Psoas muscle (tissue), 8 donors: ENCODE measurements around the gene ZBTB8A. TPM values are rescaled to one million over a fixed set of nuclear protein-coding genes. Genes with fewer than 3 reads are reported as not detected.

ENCODE experiments used
- ATAC-seq, 4 donors: fragments of 200-7000 bp; cut with Tn5 transposase; one replicate each; pipeline ENCODE4 v1.9.1; 2020; ENCODE audit warnings: moderate library complexity in 3 of 4, mild to moderate bottlenecking in 2 of 4
- DNase-seq, 2 donors: peaks; one replicate each; pipeline ENCODE4 v3.0.0-alpha.2; 2020
- H3K27ac ChIP-seq: fragments of 200-600 bp; one replicate; pipeline ENCODE4 v1.8.0; 2022
- H3K27me3 ChIP-seq, 3 donors: fragments of 200-600 bp in 1 of 3; one replicate each; pipeline versions ENCODE4 v1.6.1 to v1.8.0; 2013 to 2022; ENCODE audit warnings: low read length in 2 of 3, mild to moderate bottlenecking in 2 of 3, moderate library complexity in 1 of 3; ENCODE audit not compliant: insufficient read depth in 3 of 3
- H3K36me3 ChIP-seq, 2 donors: fragments of 200-600 bp in 1 of 2; one replicate each; pipeline versions ENCODE4 v1.6.1 to v1.8.0; 2013 to 2022; ENCODE audit warnings: low read depth in 1 of 2, mild to moderate bottlenecking in 1 of 2, moderate library complexity in 1 of 2; ENCODE audit not compliant: insufficient read depth in 1 of 2
- H3K4me1 ChIP-seq: fragments of 200-600 bp; one replicate; pipeline ENCODE4 v1.8.0; 2022
- H3K4me3 ChIP-seq: fragments of 200-600 bp; one replicate; pipeline ENCODE4 v1.8.0; 2022; ENCODE audit warnings: mild to moderate bottlenecking
- H3K9me3 ChIP-seq: fragments of 200-600 bp; one replicate; pipeline ENCODE4 v1.8.0; 2022
- WGBS, 3 donors: extraction: QIAGEN DNeasy Blood & Tissue Kit; methylation state at CpG; one replicate each; pipeline versions ENCODE4 v1.1.6 to v1.1.7; 2013; 5-methylcytosine and 5-hydroxymethylcytosine counted together
- intact Hi-C, 2 donors: fragments of 100-400 bp; cut with DNase I; formaldehyde crosslinking; loops; one replicate each; pipeline versions ENCODE4 v1.11.0 to v1.14.2; 2022
- polyA plus RNA-seq, 3 donors: library from polyadenylated mRNA; stranded (reverse); fragments of 200-250 nt; gene quantifications; one replicate each; pipeline ENCODE4 v1.2.3, GENCODE V29; 2013
- total RNA-seq, 4 donors: library from RNA; stranded (reverse); fragmentation: NEBNext Ultra II Directional in 2 of 4; extraction: Animal tissue kit (Norgen Biotek cat#: 25700) in 2 of 4; gene quantifications; one replicate each; pipeline versions ENCODE4 v1.2.1 to v1.2.4, GENCODE V29; 2021 to 2023
- TF ChIP-seq, protein P1 (sequence below): fragments of 200-600 bp; IDR thresholded peaks from one replicate; pipeline ENCODE4 v1.8.0; 2022; ENCODE audit warnings: antibody characterized with exemption
- donor health status: healthy with polysubstance abuse.
- donor health status: DM: no; HTN: no; CAD: no; lungs with moderate emphysema.
- donor health status: Bipolar disorder and iron deficiency.
- donor health status: healthy.
- donor health status: DM: yes; HTN: yes; CAD: no.
- donor health status: DM: no; HTN: no; CAD: no.
- donor health status: DM: no; HTN: no; CAD: no.
- donor health status: DM: yes; HTN: yes; CAD: no.

The ZBTB8A gene
- total and polyA plus RNA-seq, 7 donors = 1.6 to 3.6 (median 2.5) TPM

- 23 to 75% (median 57%) methylated on average over 9 of the region's 9 CpGs for whole genome bisulfite sequencing, 3 donors
- intact Hi-C loops = no loop called here
These were observed 37.4 kb upstream of the ZBTB8A start for GRCh38 chr1:32501865-32502264.

GRCh38 chr1:32503153-32503552, 36.1 kb upstream of the ZBTB8A start:
- Histone ChIP-seq H3K4me3 (no peak overlapping the region), H3K36me3 (no peaks in the 10 kb centered on the region), H3K27me3 (no peaks in the 10 kb centered on the region), H3K9me3 (no peaks in the 10 kb centered on the region), H3K27ac (no peak overlapping the region), H3K4me1 (peaks cover 11% of the 10 kb centered on the region)
- TF ChIP-seq, protein P1, sequence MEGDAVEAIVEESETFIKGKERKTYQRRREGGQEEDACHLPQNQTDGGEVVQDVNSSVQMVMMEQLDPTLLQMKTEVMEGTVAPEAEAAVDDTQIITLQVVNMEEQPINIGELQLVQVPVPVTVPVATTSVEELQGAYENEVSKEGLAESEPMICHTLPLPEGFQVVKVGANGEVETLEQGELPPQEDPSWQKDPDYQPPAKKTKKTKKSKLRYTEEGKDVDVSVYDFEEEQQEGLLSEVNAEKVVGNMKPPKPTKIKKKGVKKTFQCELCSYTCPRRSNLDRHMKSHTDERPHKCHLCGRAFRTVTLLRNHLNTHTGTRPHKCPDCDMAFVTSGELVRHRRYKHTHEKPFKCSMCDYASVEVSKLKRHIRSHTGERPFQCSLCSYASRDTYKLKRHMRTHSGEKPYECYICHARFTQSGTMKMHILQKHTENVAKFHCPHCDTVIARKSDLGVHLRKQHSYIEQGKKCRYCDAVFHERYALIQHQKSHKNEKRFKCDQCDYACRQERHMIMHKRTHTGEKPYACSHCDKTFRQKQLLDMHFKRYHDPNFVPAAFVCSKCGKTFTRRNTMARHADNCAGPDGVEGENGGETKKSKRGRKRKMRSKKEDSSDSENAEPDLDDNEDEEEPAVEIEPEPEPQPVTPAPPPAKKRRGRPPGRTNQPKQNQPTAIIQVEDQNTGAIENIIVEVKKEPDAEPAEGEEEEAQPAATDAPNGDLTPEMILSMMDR = no peak
- ATAC-seq = no peak
- WGBS, 3 donors = 85 to 89% (median 86%) methylated on average over 7 of the region's 7 CpGs
- intact Hi-C loops = no loop called here
- DNase-seq = no peak

More at GRCh38 chr1:32501865-32502264, 37.4 kb upstream of the ZBTB8A start:
- H3K27ac ChIP-seq = peak overlapping the region; percentile 90
- DNase-seq (peak; percentile 29 to 72), ATAC-seq (peak in 3 of 4 donors; percentile 60 to 89 (median 76))
- H3K4me3 ChIP-seq = no peak overlapping the region
- TF ChIP-seq, protein P1 = no peak
- no peaks in the 10 kb centered on the region for H3K27me3 ChIP-seq
- peaks cover 11% of the 10 kb centered on the region for H3K4me1 ChIP-seq
- H3K9me3 ChIP-seq = no peaks in the 10 kb centered on the region
- no peaks in the 10 kb centered on the region for H3K36me3 ChIP-seq

GRCh38 chr1:32507021-32507420, 32.2 kb upstream of the ZBTB8A start:
- Histone ChIP-seq H3K27ac (no peak overlapping the region), H3K4me1 (peaks cover 1% of the 10 kb centered on the region), H3K4me3 (no peak overlapping the region), H3K27me3 (no peaks in the 10 kb centered on the region), H3K36me3 (no peaks in the 10 kb centered on the region), H3K9me3 (no peaks in the 10 kb centered on the region)
- intact Hi-C loops = no loop called here
- ATAC-seq (no peak), DNase-seq (no peak)
- TF ChIP-seq, protein P1 = no peak
- WGBS, 3 donors = 73 to 80% (median 77%) methylated on average over 4 of the region's 4 CpGs

DNA sequence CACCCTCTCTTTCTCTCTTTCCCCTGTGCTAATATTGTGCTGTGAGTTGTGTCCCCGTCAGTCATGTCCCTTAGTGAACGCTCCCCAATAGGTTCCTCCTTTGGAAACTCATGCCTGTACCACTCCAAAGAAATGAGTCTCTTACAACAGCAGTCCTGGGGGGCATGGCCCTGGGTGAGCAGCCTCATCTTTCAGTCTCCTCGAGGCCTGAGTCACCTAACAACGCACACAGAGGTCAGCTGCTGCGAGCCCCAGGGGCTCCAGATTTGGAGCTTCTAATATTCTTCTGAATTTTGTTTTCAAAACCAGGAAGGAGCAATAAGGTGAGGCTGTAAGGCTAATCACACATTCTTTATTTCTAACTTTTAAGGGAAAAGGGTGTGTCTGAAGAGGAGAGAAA, 30.5 kb upstream of the ZBTB8A start:
- intact Hi-C loops = no loop called here
- no peaks in the 10 kb centered on the region for H3K9me3 ChIP-seq
- H3K27me3 ChIP-seq = no peaks in the 10 kb centered on the region
- TF ChIP-seq, protein P1 = no peak
- no peak overlapping the region for H3K4me3 ChIP-seq
- DNase-seq = no peak
- no peak for ATAC-seq
- no peak overlapping the region for H3K27ac ChIP-seq
- no peaks in the 10 kb centered on the region for H3K4me1 ChIP-seq
- H3K36me3 ChIP-seq = no peaks in the 10 kb centered on the region
- 67 to 72% (median 68%) methylated on average over 5 of the region's 5 CpGs for WGBS, 3 donors

DNA sequence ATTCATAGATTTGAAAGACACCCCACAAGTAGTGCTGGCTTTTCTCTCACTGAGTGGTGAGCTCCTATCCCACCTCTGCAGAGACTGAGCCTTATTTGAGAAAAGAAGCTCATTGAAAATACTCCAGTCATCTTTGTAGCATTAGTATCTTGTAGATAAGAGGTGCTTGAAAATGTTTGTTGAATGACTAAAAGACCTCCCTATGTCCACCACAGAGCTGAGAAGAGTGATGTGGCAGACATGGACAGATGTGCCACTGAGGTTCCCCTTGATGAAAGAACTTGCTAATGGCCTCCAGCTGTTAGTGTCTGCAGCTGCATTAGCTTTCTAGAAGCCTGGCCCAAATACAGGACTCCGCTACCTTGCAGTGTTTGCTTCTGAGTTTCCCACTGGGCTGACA, 29.3 kb upstream of the ZBTB8A start:
- 93 to 100% (median 98%) methylated on average over 1 of the region's 1 CpG for WGBS, 3 donors
- intact Hi-C loops = no loop called here
- TF ChIP-seq, protein P1 = no peak

More for the DNA sequence above, 29.3 kb upstream of the ZBTB8A start:
- no peak overlapping the region for H3K27ac ChIP-seq
- H3K9me3 ChIP-seq = no peaks in the 10 kb centered on the region
- H3K4me3 ChIP-seq = no peak overlapping the region
- H3K4me1 ChIP-seq = no peaks in the 10 kb centered on the region
- no peak for ATAC-seq
- no peaks in the 10 kb centered on the region for H3K27me3 ChIP-seq
- no peak for DNase-seq
- H3K36me3 ChIP-seq = no peaks in the 10 kb centered on the region
